Stimulated activated CD4-positive, alpha-beta T cell treated with anti-CD3 and anti-CD28 coated beads, Interleukin-4, amount 100 ng/mL, for 24 hours (primary cell): ENCODE data around the gene EEIG1.

Experiments used
- DNase-seq: peaks from one replicate; pipeline ENCODE4 v3.0.0-alpha.2; 2020

Gene EEIG1

DNA sequence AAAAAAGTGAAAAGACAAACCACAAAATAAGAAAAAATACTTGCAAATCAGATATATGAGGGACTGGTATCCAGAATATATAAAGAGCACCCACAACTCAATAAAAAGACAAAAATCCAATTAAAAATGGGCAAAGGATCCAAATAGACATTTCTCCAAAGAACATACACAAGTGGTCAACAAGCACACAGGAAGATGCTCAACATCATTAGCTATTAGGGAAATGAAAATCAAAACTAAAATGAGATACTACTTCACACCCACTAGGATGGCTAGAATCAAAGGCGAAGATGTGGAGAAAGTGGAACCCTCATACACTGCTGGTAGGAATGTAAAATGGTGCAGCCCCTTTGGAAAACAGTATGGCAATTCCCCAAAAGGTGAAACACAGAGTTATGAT is 22.1 kb downstream of the EEIG1 start:
- no peak for DNase-seq

DNA sequence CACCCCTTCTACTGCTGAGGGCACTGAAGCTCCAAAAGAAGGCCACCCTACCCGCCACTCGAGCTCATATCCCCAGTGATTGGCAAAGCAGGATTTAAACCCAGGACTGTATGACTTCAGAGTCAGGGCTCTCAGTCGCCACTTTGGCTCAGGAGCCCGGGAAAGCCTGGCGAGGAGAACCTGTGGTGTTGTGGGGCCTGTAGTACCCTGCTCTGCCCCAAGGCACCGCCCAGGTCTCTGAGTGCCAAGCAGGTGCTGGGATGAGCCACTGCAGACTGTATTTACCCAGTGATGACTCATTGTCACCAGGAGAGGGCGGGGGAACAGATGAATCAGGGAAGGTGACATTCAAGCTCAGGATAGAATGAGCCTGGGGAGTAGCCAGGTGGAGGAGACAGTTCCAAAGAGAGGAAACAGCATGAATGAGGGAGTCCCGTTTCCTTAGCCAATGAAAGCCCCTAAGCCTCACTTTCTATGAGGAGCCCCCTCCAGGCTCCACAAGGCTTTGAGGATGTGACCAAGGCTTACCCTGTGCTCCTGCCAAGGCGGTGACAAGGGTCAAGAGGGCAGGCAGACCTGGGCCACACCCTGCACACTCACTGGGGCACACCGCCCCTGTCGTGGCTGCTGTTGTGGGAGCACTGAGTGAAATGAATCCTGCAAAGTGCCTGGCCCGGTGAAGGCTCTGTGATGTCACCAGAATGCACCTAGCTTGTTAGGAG is 25.3 kb downstream of the EEIG1 start:
- DNase-seq, result peak; percentile 90

DNA sequence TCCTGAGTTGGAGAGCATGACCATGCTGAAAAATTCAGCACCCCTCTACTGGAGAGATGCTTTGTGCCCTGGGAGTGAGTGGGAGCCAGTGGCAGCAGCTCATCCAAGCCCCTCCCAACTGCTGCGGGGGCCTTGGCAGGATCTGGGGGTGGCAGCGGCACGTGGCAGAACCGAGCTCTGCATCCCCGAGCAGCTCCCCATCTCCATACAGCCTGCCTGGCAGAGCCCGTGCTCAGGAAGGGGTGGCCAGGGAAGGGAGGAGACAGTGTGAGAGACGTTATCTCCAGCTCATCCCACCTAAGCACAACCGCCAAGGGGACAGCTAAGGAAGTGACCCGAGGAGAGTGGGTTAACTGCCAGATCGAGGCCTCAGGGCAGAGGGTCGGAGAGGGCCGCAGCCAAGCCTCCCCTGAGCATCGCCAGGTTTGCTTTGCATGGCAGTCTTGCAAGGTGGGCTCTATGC is 25.9 kb downstream of the EEIG1 start:
- DNase-seq, result no peak

DNA sequence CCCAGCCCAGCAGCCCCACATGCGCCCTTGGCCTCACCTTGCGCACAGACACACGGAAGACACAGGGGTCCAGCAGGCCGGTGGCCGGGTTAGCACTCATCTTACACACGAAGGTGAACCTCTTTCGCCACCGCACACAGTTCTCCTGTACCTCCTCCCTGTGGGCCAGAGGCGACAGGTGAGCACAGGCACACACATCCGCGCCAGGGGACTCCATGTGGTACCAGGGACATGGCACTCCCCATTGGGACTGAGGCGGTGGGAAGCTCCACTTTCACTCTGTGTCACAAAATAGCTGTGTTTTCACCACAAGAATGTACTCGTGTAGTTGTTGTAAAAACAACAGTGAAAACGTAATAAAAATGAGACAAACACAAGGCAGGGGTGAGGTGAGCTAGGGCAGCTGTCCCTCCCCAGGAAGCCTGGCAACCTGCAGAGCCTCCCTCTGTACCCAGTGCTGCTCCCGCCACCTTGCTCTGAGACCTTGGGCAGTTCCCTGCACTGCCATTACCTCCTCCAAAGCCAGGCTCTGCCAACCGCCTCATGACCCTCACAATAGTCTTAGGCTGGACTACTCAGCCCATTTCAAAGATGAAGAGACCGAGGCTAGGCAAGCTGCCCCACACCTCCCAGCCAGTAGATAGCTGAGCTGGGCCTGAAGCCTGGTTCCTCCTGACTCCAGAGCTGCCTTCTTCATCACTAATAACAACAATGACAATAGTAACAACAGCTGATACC is 26.9 kb downstream of the EEIG1 start:
- DNase-seq, result no peak

DNA sequence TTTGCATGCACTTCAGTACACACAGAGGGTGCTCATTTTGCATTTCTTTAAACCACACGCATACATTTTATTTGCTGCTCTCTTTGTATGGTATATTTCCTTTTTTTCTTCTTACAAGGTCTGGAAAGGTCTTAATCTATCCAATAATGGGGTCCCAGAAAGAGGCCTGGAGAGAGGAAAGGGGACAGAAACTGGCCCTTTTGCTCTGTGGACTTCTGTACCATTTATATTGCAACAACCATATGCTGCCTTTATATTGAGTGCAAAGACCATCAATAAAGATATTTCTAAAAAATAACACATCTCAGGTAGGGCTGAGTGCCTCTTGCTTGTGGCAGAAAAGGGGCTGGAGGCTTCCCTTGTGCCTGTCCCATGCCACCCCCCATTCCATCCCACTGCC is 27.6 kb downstream of the EEIG1 start:
- no peak for DNase-seq

DNA sequence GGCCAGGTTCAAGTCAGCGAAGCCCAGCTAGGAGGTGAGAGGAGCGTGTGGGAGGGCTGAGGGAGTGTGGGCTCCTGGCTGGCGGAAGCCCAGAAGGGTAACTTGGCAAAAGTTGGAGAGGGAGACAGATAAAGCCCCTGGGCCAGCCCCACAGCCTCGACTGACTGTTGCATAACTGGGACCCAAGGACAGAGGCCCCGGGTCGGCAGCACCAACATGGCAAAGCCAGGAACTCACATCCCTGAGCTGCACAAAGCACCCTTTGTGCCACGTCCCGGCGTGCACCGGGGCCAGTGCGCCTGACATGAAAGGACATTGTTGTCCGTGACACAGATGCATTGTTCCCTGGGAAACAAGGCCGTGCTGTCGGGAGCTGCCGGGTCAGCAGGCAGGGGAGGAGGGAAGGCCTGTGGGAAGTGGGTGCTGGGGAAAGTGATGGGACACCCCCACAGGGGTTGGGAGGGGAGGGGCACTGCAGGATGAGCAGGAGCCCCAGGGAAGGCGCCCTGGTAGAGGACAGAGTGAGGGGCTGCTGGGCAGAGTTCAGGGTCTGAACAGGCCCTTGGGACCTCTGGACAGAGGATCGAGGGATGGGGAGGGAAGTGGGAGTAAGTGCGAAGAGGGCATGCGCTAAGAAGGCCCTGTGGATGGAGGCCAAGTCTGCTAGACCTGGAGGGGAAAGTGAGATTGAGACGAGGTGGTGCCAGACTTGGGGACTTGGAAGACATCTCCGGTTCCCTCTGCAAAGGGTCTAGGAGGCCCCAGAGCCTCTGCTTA is 30.1 kb downstream of the EEIG1 start:
- no peak for DNase-seq

DNA sequence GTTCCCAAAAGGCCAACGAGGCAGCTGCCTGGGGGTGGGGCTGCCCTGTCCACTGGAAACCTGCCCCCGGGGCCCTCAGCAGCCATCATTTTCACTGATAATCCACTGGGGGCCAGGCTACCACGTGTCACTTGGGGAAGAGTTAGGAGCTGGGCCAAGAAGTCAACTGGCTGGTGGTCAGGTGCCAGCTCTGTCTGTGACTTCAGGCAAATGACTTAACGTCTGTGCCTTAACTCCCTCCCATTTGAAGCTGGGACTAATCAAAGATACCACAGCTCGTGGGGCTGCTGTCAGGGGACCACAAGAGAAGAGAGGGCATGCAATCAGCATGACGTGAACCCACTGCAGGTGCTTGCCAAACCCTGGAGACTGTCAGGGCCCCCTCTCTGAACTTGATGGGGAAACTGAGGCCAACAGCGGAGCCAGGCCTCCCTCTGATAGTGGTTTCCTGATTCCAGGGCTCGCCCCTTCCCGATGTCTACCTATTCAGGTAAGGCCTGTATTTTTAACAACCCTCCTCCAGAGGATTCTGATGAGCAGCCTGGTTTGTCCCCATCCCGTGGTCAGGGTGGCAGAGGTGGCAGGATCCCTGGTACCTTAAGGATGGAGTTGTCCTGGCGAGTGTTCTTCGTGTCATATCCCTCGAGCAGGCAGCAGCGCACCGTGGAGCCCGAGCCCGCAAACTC is 30.8 kb downstream of the EEIG1 start:
- DNase-seq, result no peak

DNA sequence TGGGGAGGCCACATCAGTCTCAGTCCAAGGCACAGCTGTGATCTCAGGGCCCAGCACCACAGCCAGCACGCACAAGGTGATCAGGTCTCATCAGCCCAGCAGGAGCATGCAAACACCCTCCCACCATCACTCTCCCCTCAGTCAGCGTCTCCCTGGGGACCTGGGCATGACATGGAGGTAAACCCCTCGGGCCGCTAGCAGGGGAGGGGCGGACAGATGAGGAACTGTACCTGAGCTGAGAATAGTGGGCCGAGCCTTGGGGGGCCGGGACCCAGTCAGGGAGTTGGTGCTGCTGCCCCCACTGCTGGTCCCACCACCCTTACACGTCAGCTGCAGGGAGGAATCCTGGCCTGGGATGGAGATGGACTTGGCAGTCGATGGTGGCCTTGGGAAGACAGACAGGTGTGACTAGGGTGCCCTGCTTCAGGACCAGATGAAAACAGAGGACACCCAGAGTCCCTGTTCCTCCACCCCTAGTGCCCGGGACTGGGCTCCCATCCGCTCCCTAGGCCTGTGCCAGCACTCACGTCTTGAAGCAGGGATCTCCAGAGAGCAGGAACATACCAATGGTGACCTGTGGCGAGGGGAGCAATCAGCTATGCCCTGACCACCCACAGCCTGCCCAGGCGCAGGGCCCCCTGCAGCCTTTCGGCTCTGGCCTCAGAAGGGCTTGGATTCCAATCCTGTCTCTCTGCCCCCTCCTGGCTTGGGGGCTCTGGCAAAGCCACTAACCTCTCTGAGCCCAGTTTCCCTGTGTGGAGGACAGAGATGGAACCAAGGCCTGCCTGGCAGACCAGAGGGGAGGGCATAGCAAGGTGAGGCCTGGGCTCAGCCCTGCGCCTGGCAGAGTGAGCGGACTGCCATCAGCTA is 32.7 kb downstream of the EEIG1 start:
- DNase-seq, result no peak

DNA sequence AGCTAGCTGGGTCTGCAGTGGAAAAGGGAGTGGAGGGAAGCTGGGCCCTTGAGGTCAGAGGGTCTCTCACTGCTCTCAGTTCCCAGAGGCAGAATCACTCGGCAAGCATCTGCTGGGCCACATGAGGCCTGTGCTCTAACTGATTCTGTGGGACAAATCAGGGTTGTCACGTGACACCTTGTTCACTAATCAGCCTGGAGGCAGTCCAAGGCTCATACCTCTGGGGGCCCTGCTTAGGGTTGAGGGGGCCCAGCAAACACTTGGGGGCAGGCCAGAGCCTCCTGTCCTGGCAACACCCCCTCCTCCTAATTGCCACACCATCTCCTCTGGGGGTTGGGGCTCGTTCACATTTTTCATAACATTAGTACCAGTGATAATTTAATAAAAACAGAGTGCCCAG is 34.1 kb downstream of the EEIG1 start:
- no peak for DNase-seq

DNA sequence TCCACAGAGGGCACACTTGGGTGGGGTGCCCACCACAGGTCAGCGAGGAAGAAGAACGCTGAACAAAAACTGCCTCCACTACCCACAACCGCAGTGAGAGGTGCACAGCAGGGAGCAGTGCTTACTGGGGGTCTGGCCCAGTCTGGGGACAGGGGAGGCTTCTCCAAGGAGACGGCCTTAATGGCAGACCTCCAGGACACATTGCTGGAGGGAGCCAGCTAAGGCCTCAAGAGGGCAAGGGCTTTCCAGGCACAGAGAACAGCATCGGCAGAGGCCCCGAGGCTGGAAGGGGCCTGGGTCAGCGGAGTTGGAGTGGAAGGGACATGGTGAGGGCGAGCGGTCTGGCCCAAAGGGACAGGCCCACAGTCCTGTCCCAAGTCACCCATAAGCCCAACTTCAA is 34.8 kb downstream of the EEIG1 start:
- no peak for DNase-seq

DNA sequence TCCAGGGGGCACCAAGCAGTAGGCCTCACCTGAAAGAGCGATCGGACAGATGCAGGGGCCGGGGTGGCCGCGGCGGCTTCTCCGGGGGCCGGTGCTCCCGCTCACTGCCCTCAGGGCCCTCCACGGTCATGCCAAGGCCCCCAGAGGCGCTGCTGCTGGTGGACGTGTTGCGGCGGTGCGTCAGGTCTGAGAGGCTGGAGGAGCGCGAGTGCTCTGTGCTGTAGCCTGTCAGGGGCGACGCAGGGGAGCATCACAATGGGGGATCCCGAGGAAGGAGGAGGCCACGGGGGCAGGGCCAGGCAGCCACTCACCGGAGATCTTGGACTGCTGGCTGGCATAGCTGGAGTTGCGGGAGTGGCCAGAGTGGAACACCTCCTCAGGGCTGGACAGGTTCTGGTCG is 35.5 kb downstream of the EEIG1 start:
- no peak for DNase-seq

DNA sequence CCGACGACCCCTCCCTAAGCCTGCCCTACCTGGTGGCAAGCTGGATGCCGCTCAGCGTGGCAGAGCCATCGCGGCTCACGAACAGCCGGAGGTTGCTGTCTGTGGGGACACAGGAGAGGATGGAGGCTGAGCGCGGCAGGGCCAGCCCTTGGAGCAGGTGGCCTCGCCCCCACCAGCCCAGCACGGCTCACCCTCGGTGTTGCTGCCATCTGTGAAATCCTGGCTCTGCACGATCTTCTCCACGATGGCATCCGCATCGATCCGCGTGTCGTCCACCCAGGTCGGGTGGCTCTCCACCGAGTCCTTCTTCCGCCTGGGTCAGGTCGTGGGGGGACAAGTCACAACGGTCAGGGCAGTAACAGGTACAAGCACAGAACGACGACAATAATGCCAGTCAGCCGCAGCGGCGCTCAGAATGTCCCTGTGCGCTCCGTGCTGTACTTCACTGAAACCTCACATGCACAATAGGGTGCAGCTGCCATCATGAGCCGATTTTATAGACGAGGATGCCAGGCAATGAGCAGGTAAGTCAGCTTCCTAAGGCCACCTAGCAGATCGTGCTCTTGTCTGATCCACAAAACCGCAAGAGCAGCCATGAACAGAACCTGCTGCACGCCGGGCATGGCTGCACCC is 36.1 kb downstream of the EEIG1 start:
- DNase-seq, result no peak

DNA sequence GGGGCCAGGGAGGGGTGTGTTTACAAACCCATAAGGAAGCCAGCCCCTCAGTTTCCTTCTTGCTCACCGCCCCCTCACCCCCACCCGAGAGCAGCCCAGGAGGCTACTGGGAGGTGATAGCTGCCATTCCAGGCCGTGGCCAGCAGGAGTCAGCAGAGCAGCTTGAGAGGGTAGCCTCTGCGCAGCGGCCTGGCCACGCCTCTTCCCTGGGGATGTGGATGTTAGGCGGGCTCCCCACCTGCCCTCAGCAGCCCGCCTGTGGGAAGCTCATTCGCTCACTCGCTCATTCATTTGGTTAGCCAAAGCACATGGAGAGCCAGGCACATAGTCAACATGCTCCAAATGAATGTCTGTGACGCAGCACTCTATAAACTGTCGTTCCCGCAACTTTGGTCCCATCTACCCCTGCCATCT is 37.1 kb downstream of the EEIG1 start:
- DNase-seq, result peak; percentile 87

DNA sequence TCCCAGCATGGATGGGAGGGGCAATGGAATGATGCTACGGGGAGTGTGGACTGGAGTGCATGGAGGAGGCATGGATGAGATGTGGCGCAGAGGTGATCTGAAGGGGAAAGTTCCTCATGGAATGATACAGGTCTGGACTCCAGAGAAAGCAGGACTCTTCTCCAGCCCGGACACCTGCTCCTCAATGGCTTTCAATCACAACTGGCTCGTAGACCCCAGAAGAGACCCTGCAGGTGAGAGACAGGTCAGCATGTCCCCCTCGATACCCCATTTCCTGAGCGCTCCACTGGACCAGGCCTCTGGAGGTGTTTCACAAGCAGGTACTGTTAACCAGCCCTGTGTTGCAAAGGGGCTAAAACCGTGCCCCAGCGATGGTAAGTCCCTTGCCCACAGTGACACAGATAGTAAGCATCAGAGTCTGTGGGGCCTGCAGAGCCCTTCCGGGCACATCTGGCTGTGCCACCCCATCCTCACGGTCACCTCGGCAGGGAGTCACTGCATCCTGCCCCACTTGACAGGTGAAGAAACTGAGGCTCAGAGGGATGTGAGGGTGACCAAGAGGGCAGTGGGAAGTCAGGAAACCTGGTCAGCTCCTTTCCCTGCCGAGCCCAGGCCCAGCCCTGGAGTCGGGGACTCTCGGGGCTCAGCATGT is 37.7 kb downstream of the EEIG1 start:
- no peak for DNase-seq

DNA sequence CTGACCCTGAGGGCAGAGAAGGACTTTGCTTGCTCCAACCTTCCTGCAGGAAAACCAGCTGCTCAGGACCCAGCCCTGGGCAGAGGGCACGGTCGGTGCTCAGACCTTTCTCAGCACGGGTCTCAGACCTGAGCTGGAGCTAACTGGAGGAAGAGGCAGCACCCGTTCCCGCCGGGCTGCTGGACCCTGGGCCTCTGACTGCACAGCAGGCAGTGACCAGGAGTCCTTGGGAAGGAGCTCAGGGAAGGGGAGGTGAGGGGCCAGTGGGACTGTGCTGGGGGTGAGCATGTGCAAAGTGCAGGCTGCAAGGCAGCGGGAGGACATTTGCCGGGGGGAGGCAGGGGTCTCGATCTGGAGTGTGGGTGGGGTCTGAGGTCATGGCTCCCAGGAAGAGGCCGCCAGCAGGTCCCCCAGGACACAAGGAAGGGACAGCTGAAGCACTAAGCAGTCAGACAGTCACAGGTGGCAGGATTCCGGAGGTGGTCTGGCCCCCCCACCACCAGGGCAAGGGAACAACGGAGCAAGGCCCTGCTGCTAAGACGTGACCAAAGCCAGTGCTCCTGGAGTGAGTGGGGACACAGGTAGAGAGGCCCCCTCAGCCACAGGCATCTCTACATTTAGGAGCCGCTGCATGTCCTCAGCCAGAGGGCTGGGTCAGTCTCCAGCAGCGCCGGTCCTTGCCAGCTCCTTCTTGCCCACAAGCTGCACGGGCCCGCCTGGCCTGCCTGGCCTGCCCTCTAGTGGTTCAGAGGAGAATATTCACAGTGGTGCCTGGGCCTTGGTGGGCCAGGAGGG is 38.4 kb downstream of the EEIG1 start:
- peak; percentile 58 for DNase-seq

DNA sequence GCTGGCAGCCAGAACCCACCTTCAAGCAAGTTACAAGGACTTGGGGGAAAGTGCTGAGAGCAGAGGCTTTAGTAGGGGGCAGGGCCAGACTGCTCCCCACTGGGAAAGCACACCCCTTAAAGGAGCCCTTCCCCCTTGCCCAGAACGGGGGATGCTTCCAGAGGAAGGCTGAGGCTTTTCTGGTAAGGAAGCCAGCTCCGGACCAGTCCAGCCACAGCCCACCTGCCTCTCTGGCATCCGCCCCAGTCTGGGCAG is 38.9 kb downstream of the EEIG1 start:
- DNase-seq, result no peak

DNA sequence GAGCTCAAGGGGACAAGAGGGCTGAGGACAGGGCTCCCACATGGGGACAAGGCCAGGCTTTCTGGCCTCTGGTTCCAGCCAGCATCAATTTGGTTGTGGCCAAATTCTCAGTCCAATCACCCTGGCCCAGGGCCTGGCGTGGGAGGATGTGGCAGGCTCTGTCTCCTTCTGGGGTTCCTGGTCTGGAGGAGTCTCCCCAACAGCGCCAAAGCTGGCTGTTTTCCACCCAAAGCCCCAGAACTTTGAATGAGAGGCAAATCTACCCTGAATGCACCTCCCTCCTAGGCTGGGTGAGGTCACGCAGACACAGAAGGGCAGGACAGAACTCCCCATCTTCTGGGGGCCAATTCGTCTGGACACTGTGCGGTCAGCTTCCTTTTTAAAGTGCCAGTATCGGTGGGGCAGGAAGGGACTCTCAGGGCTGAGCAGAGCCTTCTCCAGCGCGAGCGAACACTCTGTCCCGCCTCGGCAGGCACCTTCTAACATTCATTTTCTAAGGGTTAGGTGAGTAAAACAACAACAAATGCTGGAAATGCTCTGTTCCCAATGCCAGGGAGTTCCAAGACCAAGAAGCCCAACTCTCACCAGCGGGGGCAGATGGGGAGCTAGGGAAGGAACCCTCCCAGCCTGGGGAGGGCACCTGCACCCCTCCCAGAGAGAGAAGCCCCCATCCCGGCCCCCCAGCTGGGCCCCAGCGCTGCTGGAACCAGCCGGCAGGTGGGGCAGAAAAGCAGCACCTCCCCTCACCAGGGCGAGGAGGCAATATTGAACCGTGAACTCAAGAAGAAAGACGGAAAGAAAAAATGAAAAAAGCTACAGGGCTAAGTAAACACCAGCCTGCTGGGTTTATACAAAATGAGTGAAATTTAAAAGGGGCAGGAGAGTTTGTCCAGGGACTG is 39.5 kb downstream of the EEIG1 start:
- DNase-seq, result no peak

DNA sequence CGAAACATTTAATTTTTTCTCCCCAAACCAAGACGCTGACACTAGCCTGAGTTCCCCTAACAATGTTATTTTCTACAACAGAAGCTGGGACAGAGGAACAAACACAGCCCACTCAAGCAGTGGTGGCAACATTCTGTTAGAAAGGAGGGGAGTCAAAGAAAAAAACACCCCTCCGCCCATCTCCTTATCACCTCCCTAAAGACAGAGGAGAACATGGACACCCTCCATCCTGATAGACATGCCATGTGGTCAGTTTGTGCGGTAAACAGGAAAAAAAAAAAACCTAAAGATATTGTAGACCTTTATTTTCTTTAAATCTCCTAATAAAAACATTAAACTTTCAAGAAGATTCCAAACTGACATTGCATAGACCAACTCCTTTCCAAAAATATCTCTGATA is 40.2 kb downstream of the EEIG1 start:
- DNase-seq, result no peak

DNA sequence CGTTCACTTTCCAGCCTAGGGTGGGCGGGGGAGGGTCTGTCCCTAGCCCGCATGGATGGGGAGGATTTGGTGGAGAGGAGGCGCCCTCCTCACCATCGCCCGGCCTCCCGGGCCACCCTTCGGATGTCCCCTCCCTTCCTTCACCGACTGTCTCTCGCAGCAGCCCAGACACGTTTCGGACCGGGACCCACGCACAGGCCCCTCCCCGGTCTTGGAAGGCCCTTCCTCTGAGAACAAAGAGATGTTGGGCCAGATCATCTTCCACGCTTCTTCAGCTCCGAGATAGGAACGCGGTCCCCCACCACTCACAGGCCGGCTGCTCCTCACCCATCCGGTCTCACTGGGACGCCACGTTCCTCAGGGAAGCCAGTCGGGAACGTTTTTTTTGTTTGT is 42.5 kb downstream of the EEIG1 start:
- no peak for DNase-seq
